Astrocyte (in vitro differentiated cells and primary cell): Measurements from ENCODE around the gene SRPK1. TPM values are rescaled to one million over a fixed set of nuclear protein-coding genes. Genes with fewer than 3 reads are reported as not detected.
A peak's percentile ranks its signal among the peaks of the same experiment; 100 is the strongest.

Experiments used
- DNase-seq: peaks from one replicate; pipeline ENCODE4 v3.0.0-alpha.2; 2010; ENCODE audit warnings: low read depth
- FAIRE-seq: peaks from 2 replicates; lab custom pipeline; 2011; peaks lifted over from hg19 to GRCh38; lab: Jason Lieb, UNC
- H2AFZ ChIP-seq: 2 replicates; pipeline ENCODE4 v1.6.0; 2012; ENCODE audit warnings: low read depth, low read length, inconsistent platforms
- H3K27ac ChIP-seq: 2 replicates; pipeline ENCODE4 v1.5.1; 2011; ENCODE audit warnings: low read depth, low read length, inconsistent platforms
- H3K27me3 ChIP-seq: 2 replicates; pipeline ENCODE4 v1.6.0; 2011; ENCODE audit warnings: low read length, inconsistent platforms; ENCODE audit not compliant: insufficient read depth
- H3K36me3 ChIP-seq: 2 replicates; pipeline ENCODE4 v1.5.1; 2011; ENCODE audit warnings: low read length, inconsistent platforms; ENCODE audit not compliant: insufficient read depth
- H3K4me1 ChIP-seq: 2 replicates; pipeline ENCODE4 v1.5.1; 2011; ENCODE audit warnings: low read length, inconsistent platforms; ENCODE audit not compliant: insufficient read depth
- H3K4me2 ChIP-seq: 2 replicates; pipeline ENCODE4 v1.6.0; 2012; ENCODE audit warnings: low read length, inconsistent platforms
- H3K4me3 ChIP-seq: 2 replicates; pipeline ENCODE4 v1.5.1; 2011; ENCODE audit warnings: low read depth, mild to moderate bottlenecking, low read length, inconsistent platforms; ENCODE audit not compliant: insufficient read depth
- H3K79me2 ChIP-seq: 2 replicates; pipeline ENCODE4 v1.6.0; 2012; ENCODE audit warnings: mild to moderate bottlenecking, low read length, inconsistent platforms; ENCODE audit not compliant: insufficient read depth
- H3K9ac ChIP-seq: 2 replicates; pipeline ENCODE4 v1.6.0; 2012; ENCODE audit warnings: mild to moderate bottlenecking, low read length, inconsistent platforms
- H3K9me3 ChIP-seq: 2 replicates; pipeline ENCODE4 v1.5.1; 2012; ENCODE audit warnings: low read depth, mild to moderate bottlenecking, low read length, inconsistent platforms; ENCODE audit not compliant: insufficient read depth
- H4K20me1 ChIP-seq: 2 replicates; pipeline ENCODE4 v1.6.0; 2012; ENCODE audit warnings: low read length, inconsistent platforms; ENCODE audit not compliant: insufficient read depth
- H3K27ac Mint-ChIP-seq: one replicate; pipeline ENCODE4 v1.8.0; 2021; ENCODE audit warnings: mild to moderate bottlenecking, mixed read lengths; ENCODE audit not compliant: unreplicated experiment
- H3K27me3 Mint-ChIP-seq: one replicate; pipeline ENCODE4 v1.8.0; 2021; ENCODE audit warnings: low read depth, mixed read lengths; ENCODE audit not compliant: unreplicated experiment
- H3K36me3 Mint-ChIP-seq: one replicate; pipeline ENCODE4 v1.8.0; 2021; ENCODE audit warnings: low read depth, mixed read lengths; ENCODE audit not compliant: unreplicated experiment
- H3K4me1 Mint-ChIP-seq: one replicate; pipeline ENCODE4 v1.8.0; 2021; ENCODE audit warnings: low read depth, mixed read lengths; ENCODE audit not compliant: unreplicated experiment
- H3K4me3 Mint-ChIP-seq: one replicate; pipeline ENCODE4 v1.8.0; 2021; ENCODE audit warnings: mild to moderate bottlenecking, moderate library complexity, mixed read lengths; ENCODE audit not compliant: unreplicated experiment
- H3K9me3 Mint-ChIP-seq: one replicate; pipeline ENCODE4 v1.8.0; 2021; ENCODE audit warnings: mild to moderate bottlenecking, mixed read lengths; ENCODE audit not compliant: unreplicated experiment
- EZH2 ChIP-seq: IDR thresholded peaks from 2 replicates; pipeline ENCODE4 v1.6.1; 2012; ENCODE audit warnings: mild to moderate bottlenecking, low read length, inconsistent platforms; ENCODE audit not compliant: insufficient read depth
- total RNA-seq: library from RNA; stranded (reverse); gene quantifications from 2 replicates; pipeline ENCODE4 v1.2.1, GENCODE V29; 2021
- TF ChIP-seq, protein P1 (sequence below): IDR thresholded peaks from 2 replicates; pipeline ENCODE4 v1.5.1; 2011; ENCODE audit warnings: low read depth, mild to moderate bottlenecking, inconsistent platforms, low read length, moderate library complexity; ENCODE audit not compliant: insufficient read depth

The SRPK1 gene
- total RNA-seq, 1 donor from 2014 or later, result 58.6 TPM

DNA sequence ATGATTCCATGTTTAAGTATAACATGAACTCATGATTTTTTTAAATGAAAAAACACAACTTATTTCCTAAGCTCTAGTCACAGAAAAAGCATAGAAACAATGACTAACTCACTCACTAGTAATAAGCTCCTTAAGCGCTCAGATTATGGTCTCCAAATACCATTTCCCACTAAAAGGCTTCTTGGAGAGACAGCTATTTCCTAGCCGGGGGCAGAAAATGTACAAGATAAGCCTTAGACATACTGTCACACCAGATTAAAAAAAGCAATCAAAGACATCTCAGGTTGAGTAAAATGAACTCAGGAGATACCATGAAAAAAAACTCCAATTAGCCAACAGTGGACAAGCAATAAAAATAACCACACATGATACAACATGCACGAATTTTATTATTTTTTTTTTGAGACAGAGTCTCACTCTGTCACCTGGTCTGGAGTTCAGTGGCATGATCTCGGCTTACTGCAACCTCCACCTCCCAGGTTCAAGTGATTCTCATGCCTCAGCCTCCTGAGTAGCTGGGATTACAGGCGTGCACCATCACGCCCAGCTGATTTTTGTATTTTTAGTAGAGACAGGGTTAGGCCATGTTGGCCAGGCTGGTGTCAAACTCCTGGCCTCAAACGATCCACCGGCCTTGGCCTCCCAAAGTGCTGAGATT, 14.9 kb downstream of the SRPK1 start:
- H3K9me3 ChIP-seq, result no peaks in the 10 kb centered on the region
- FAIRE-seq (no peak), DNase-seq (no peak)
- H3K4me1 Mint-ChIP-seq, result peaks cover 8% of the 10 kb centered on the region
- H2AFZ ChIP-seq, result no peak overlapping the region
- H3K9ac ChIP-seq, result no peak overlapping the region
- H3K4me1 ChIP-seq, result peaks cover 5% of the 10 kb centered on the region
- no peak overlapping the region for H3K4me3 ChIP-seq
- no peaks in the 10 kb centered on the region for H3K27me3 ChIP-seq
- no peaks in the 10 kb centered on the region for H3K27me3 Mint-ChIP-seq
- no peak overlapping the region for H3K27ac Mint-ChIP-seq
- peak overlapping the region; percentile 2 for H3K4me2 ChIP-seq
- H3K27ac ChIP-seq, result no peak overlapping the region
- H3K9me3 Mint-ChIP-seq, result peaks cover 22% of the 10 kb centered on the region
- peaks cover 43% of the 10 kb centered on the region for H4K20me1 ChIP-seq
- H3K36me3 ChIP-seq, result peaks cover 11% of the 10 kb centered on the region
- H3K79me2 ChIP-seq, result peaks cover 90% of the 10 kb centered on the region
- TF ChIP-seq, protein P1, sequence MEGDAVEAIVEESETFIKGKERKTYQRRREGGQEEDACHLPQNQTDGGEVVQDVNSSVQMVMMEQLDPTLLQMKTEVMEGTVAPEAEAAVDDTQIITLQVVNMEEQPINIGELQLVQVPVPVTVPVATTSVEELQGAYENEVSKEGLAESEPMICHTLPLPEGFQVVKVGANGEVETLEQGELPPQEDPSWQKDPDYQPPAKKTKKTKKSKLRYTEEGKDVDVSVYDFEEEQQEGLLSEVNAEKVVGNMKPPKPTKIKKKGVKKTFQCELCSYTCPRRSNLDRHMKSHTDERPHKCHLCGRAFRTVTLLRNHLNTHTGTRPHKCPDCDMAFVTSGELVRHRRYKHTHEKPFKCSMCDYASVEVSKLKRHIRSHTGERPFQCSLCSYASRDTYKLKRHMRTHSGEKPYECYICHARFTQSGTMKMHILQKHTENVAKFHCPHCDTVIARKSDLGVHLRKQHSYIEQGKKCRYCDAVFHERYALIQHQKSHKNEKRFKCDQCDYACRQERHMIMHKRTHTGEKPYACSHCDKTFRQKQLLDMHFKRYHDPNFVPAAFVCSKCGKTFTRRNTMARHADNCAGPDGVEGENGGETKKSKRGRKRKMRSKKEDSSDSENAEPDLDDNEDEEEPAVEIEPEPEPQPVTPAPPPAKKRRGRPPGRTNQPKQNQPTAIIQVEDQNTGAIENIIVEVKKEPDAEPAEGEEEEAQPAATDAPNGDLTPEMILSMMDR, result no peak
- no peak for TF ChIP-seq EZH2
- H3K36me3 Mint-ChIP-seq, result peaks cover 31% of the 10 kb centered on the region
- H3K4me3 Mint-ChIP-seq, result no peak overlapping the region

DNA sequence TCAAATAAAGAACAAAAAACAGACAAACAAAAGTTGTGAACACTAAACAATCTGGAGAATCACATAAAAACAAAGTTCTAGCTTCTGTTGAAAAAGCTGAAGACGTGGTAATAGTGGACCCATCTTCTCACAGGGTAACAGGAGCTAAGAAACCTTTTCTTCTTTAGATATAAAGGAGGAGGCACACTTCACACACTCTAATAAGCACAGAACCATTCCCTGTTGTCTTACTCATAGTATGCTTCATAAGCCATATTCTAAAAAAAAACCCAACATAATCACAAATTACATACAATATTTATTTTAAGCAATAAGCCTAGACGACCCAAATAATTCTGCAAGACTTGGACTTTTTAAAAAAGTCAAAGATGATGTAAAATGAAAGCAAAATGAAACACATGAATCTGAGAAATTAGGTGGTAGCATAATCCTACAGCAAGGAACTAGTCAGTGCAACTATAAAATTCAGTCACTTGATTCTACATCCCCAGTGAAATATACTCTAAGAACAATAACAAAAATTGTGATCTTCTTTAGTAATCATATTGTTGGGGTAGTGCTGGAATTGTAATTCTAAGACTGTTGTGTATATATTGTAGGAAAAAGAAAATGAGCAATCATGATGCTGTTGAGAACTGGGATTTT, 15.6 kb downstream of the SRPK1 start:
- Histone ChIP-seq H3K4me1 (peaks cover 5% of the 10 kb centered on the region), H3K36me3 (peaks cover 4% of the 10 kb centered on the region), H3K27ac (no peak overlapping the region), H4K20me1 (peaks cover 47% of the 10 kb centered on the region), H3K27me3 (no peaks in the 10 kb centered on the region), H3K79me2 (peaks cover 90% of the 10 kb centered on the region), H3K9me3 (no peaks in the 10 kb centered on the region), H2AFZ (no peak overlapping the region), H3K4me3 (no peak overlapping the region), H3K9ac (no peak overlapping the region), H3K4me2 (no peak overlapping the region)
- Mint-ChIP-seq H3K4me1 (peaks cover 8% of the 10 kb centered on the region), H3K9me3 (peaks cover 17% of the 10 kb centered on the region), H3K36me3 (peaks cover 24% of the 10 kb centered on the region), H3K4me3 (no peak overlapping the region), H3K27me3 (no peaks in the 10 kb centered on the region), H3K27ac (no peak overlapping the region)
- TF ChIP-seq, protein P1, result no peak
- TF ChIP-seq EZH2, result no peak
- DNase-seq (no peak), FAIRE-seq (no peak)

DNA sequence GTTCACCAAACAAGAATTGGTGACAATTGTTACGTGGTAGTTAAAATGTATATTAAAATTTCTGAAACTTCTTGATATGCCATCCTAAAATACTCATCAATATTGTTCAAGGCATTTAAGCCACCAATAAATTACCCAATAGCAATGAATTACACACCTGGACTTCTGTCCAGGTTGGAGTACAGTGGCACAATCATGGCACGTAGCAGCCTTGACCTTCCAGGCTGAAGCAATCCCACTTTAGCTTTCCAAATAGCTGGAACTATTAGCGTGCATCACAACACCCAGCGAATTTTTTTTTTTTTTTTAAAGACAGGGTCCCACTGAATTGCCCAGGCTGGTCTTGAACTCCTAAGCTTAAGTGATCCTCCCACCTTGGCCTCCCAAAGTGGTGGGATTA, 17.2 kb downstream of the SRPK1 start:
- H3K4me1 Mint-ChIP-seq, result peaks cover 8% of the 10 kb centered on the region
- peaks cover 16% of the 10 kb centered on the region for H3K36me3 Mint-ChIP-seq
- FAIRE-seq, result no peak
- H3K27ac ChIP-seq, result no peak overlapping the region
- no peak for DNase-seq
- H3K9ac ChIP-seq, result no peak overlapping the region
- no peaks in the 10 kb centered on the region for H3K9me3 ChIP-seq
- H3K36me3 ChIP-seq, result no peaks in the 10 kb centered on the region
- H3K4me3 Mint-ChIP-seq, result no peak overlapping the region
- H3K27me3 ChIP-seq, result no peaks in the 10 kb centered on the region
- peaks cover 60% of the 10 kb centered on the region for H4K20me1 ChIP-seq
- peaks cover 90% of the 10 kb centered on the region for H3K79me2 ChIP-seq
- H3K9me3 Mint-ChIP-seq, result peaks cover 6% of the 10 kb centered on the region
- no peak overlapping the region for H3K4me3 ChIP-seq
- no peak overlapping the region for H3K4me2 ChIP-seq
- H2AFZ ChIP-seq, result no peak overlapping the region
- H3K27ac Mint-ChIP-seq, result no peak overlapping the region
- H3K27me3 Mint-ChIP-seq, result no peaks in the 10 kb centered on the region
- TF ChIP-seq EZH2, result no peak
- TF ChIP-seq, protein P1, result no peak
- H3K4me1 ChIP-seq, result peaks cover 5% of the 10 kb centered on the region
